IMR-90 (cell line): Measurements from ENCODE around the gene SPATA3. TPM values are rescaled to one million over a fixed set of nuclear protein-coding genes. Genes with fewer than 3 reads are reported as not detected.

Experiments
- ATAC-seq: fragments of 200-7000 bp; cut with Tn5 transposase; 2 replicates; pipeline ENCODE4 v1.9.1; 2020; ENCODE audit warnings: low read depth, mild to moderate bottlenecking, moderate library complexity
- BruUV-seq: library from RNA; stranded (reverse); fragments of 400-500 nt; replicated peaks from 2 replicates; lab custom pipeline; 2021; lab: Mats Ljungman, UMichigan
- CTCF ChIA-PET: fragments of 300-600 bp; formaldehyde crosslinking; extraction: SDS; loops from one replicate; lab custom pipeline; 2021; ENCODE audit warnings: antibody characterized with exemption; lab: Yijun Ruan, JAX
- POLR2A ChIA-PET: fragments of 300-600 bp; sonication (Branson Sonifier 250); formaldehyde crosslinking; loops from one replicate; lab custom pipeline; 2022; ENCODE audit warnings: antibody characterized with exemption; ENCODE audit not compliant: unreplicated experiment; lab: Charles Lee
- DNase-seq: peaks from one replicate; pipeline ENCODE4 v3.0.0; 2013
- H2AFZ ChIP-seq: replicated peaks from 2 replicates; pipeline ENCODE3; 2013; ENCODE audit warnings: low read length, mild to moderate bottlenecking; ENCODE audit not compliant: poor library complexity
- H2AK5ac ChIP-seq: 2 replicates; pipeline ENCODE4 v1.6.1; 2013; ENCODE audit warnings: low read depth, low read length, inconsistent platforms
- H2AK9ac ChIP-seq: replicated peaks from 2 replicates; pipeline ENCODE3; 2013; ENCODE audit warnings: mild to moderate bottlenecking, low read depth, low read length, moderate library complexity; ENCODE audit not compliant: poor library complexity
- H2BK120ac ChIP-seq: 2 replicates; pipeline ENCODE4 v1.6.1; 2013; ENCODE audit warnings: low read depth, low read length, inconsistent platforms
- H2BK15ac ChIP-seq: 3 replicates; pipeline ENCODE4 v1.6.1; 2013; ENCODE audit warnings: low read depth, low read length, inconsistent platforms
- H2BK20ac ChIP-seq: 2 replicates; pipeline ENCODE4 v1.6.1; 2013; ENCODE audit warnings: low read depth, mild to moderate bottlenecking, inconsistent platforms, low read length, moderate library complexity
- H2BK5ac ChIP-seq: 2 replicates; pipeline ENCODE4 v1.6.1; 2013; ENCODE audit warnings: mild to moderate bottlenecking, low read depth, low read length, inconsistent platforms; ENCODE audit not compliant: poor library complexity, severe bottlenecking
- H3K14ac ChIP-seq: replicated peaks from 2 replicates; pipeline ENCODE4 v1.6.1; 2013; ENCODE audit warnings: low read depth, low read length, inconsistent platforms
- H3K18ac ChIP-seq: 2 replicates; pipeline ENCODE4 v1.6.1; 2013; ENCODE audit warnings: low read depth, low read length, control low read depth
- H3K23ac ChIP-seq: 2 replicates; pipeline ENCODE4 v1.6.1; 2013; ENCODE audit warnings: low read depth, low read length, inconsistent platforms
- H3K27ac ChIP-seq: 2 replicates; pipeline ENCODE4 v1.5.1; 2013; ENCODE audit warnings: mild to moderate bottlenecking, control low read depth, low read length; ENCODE audit not compliant: insufficient read depth
- H3K27me3 ChIP-seq: 2 replicates; pipeline ENCODE4 v1.6.1; 2013; ENCODE audit warnings: low read length; ENCODE audit not compliant: control insufficient read depth, insufficient read depth
- H3K36me3 ChIP-seq: 2 replicates; pipeline ENCODE4 v1.6.1; 2013; ENCODE audit warnings: low read length, mixed read lengths; ENCODE audit not compliant: control insufficient read depth, insufficient read depth
- H3K4ac ChIP-seq: 2 replicates; pipeline ENCODE4 v1.6.1; 2013; ENCODE audit warnings: low read depth, low read length, inconsistent platforms
- H3K4me1 ChIP-seq: 2 replicates; pipeline ENCODE4 v1.6.1; 2013; ENCODE audit warnings: low read length, mixed read lengths; ENCODE audit not compliant: control insufficient read depth, insufficient read depth
- H3K4me2 ChIP-seq: 2 replicates; pipeline ENCODE4 v1.6.1; 2013; ENCODE audit warnings: low read depth, mild to moderate bottlenecking, control low read depth, low read length, moderate library complexity
- H3K4me3 ChIP-seq: 2 replicates; pipeline ENCODE4 v1.5.1; 2013; ENCODE audit warnings: low read depth, mild to moderate bottlenecking, control low read depth, low read length, moderate library complexity; ENCODE audit not compliant: insufficient read depth
- H3K56ac ChIP-seq: 2 replicates; pipeline ENCODE4 v1.6.1; 2013; ENCODE audit warnings: low read length, inconsistent platforms; ENCODE audit not compliant: insufficient read depth; ENCODE audit errors: extremely low read depth
- H3K79me1 ChIP-seq, 2 experiments: 2 replicates each; pipeline ENCODE4 v1.6.1; 2013; ENCODE audit warnings: low read length in 2 of 2, inconsistent platforms in 1 of 2, low read depth in 1 of 2
- H3K9ac ChIP-seq: 2 replicates; pipeline ENCODE4 v1.6.1; 2013; ENCODE audit warnings: low read depth, low read length, control low read depth
- H3K9me1 ChIP-seq: 2 replicates; pipeline ENCODE4 v1.6.1; 2013; ENCODE audit warnings: low read length, inconsistent platforms; ENCODE audit not compliant: insufficient read depth
- H3K9me3 ChIP-seq: 2 replicates; pipeline ENCODE4 v1.6.1; 2013; ENCODE audit warnings: low read length; ENCODE audit not compliant: control insufficient read depth, insufficient read depth
- H4K20me1 ChIP-seq: 2 replicates; pipeline ENCODE4 v1.6.1; 2013; ENCODE audit warnings: low read length, inconsistent platforms; ENCODE audit not compliant: insufficient read depth
- H4K5ac ChIP-seq: 2 replicates; pipeline ENCODE4 v1.6.1; 2013; ENCODE audit warnings: mild to moderate bottlenecking, low read depth, low read length, control low read depth
- H4K8ac ChIP-seq, 2 experiments: 2 replicates each; pipeline ENCODE4 v1.6.1; 2013; ENCODE audit warnings: low read depth in 2 of 2, low read length in 2 of 2, control low read depth in 1 of 2, inconsistent platforms in 1 of 2
- H4K91ac ChIP-seq: 2 replicates; pipeline ENCODE4 v1.6.1; 2013; ENCODE audit warnings: low read depth, low read length, inconsistent platforms; ENCODE audit not compliant: insufficient read depth
- BHLHE40 ChIP-seq: fragments of 150-350 bp; IDR thresholded peaks from 2 replicates; pipeline ENCODE4 v1.6.1; 2016; ENCODE audit warnings: mild to moderate bottlenecking, low read depth, low read length
- CEBPB ChIP-seq: IDR thresholded peaks from 2 replicates; pipeline ENCODE4 v1.6.1; 2012; ENCODE audit warnings: low read depth, low read length, improper control_type of control experiment
- CTCF ChIP-seq: conservative IDR thresholded peaks from 2 replicates; pipeline ENCODE4 v1.5.1; 2012; ENCODE audit warnings: mild to moderate bottlenecking, low read depth, low read length, improper control_type of control experiment
- ELK1 ChIP-seq: fragments of 150-350 bp; IDR thresholded peaks from 2 replicates; pipeline ENCODE4 v1.6.1; 2016; ENCODE audit warnings: low read depth, mild to moderate bottlenecking, low read length, moderate library complexity, borderline replicate concordance
- MAZ ChIP-seq: IDR thresholded peaks from 2 replicates; pipeline ENCODE4 v1.6.1; 2012; ENCODE audit warnings: low read depth, mild to moderate bottlenecking, low read length, improper control_type of control experiment, moderate library complexity, borderline replicate concordance
- MXI1 ChIP-seq: IDR thresholded peaks from 2 replicates; pipeline ENCODE4 v1.6.1; 2012; ENCODE audit warnings: low read depth, mild to moderate bottlenecking, low read length, moderate library complexity, borderline replicate concordance
- NFE2L2 ChIP-seq: fragments of 150-350 bp; IDR thresholded peaks from 2 replicates; pipeline ENCODE4 v1.6.1; 2016; ENCODE audit warnings: low read depth, mild to moderate bottlenecking, low read length
- POLR2A ChIP-seq: IDR thresholded peaks from 2 replicates; pipeline ENCODE4 v1.6.1; 2012; ENCODE audit warnings: mild to moderate bottlenecking, low read depth, low read length
- RAD21 ChIP-seq: IDR thresholded peaks from 2 replicates; pipeline ENCODE4 v1.6.1; 2012; ENCODE audit warnings: low read length, improper control_type of control experiment
- RCOR1 ChIP-seq: IDR thresholded peaks from 2 replicates; pipeline ENCODE4 v1.6.1; 2012; ENCODE audit warnings: mild to moderate bottlenecking, low read length, improper control_type of control experiment; ENCODE audit not compliant: insufficient replicate concordance
- SMC3 ChIP-seq: fragments of 150-350 bp; IDR thresholded peaks from 2 replicates; pipeline ENCODE4 v1.6.1; 2016; ENCODE audit warnings: low read depth, mild to moderate bottlenecking, antibody characterized with exemption, low read length, moderate library complexity
- WGBS, 2 experiments: methylation state at CpG; one replicate each; pipeline versions ENCODE4 v1.1.5 to v1.1.7; 2013; ENCODE audit warnings: missing lambda C conversion rate in 2 of 2; ENCODE audit not compliant: insufficient read length in 1 of 2; ENCODE audit errors: extremely low coverage in 2 of 2; 5-methylcytosine and 5-hydroxymethylcytosine counted together
- dilution Hi-C: fragments of 300-500 bp; cut with HindIII; formaldehyde crosslinking; loops from one replicate; pipeline ENCODE4 v1.14.3; 2018; ENCODE audit warnings: low sequenced_read_pairs; ENCODE audit not compliant: unreplicated experiment
- in situ Hi-C: fragments of 300-500 bp; cut with MboI; formaldehyde crosslinking; loops from 3 replicates; pipeline ENCODE4 v1.14.3; 2019; ENCODE audit warnings: low sequenced_read_pairs, inconsistent platforms, mixed read lengths
- intact Hi-C: fragments of 100-400 bp; cut with micrococcal nuclease; formaldehyde crosslinking; loops from 2 replicates; pipeline ENCODE4 v1.10.0; 2022
- polyA plus RNA-seq, 3 experiments: library from polyadenylated mRNA; depleted of rRNA; stranded (reverse); fragments of >200 nt; gene quantifications; 2 replicates each; pipeline ENCODE4 v1.2.3, GENCODE V29; 2012; ENCODE audit warnings: low replicate concordance in 1 of 3
- total RNA-seq: library from RNA; depleted of rRNA; stranded (reverse); fragments of >200 nt; gene quantifications from 2 replicates; pipeline ENCODE4 v1.2.3, GENCODE V29; 2012

SPATA3 gene
- total and polyA plus RNA-seq, 2 of the 4 experiments (the other 2 are of a cell fraction): not detected

DNA sequence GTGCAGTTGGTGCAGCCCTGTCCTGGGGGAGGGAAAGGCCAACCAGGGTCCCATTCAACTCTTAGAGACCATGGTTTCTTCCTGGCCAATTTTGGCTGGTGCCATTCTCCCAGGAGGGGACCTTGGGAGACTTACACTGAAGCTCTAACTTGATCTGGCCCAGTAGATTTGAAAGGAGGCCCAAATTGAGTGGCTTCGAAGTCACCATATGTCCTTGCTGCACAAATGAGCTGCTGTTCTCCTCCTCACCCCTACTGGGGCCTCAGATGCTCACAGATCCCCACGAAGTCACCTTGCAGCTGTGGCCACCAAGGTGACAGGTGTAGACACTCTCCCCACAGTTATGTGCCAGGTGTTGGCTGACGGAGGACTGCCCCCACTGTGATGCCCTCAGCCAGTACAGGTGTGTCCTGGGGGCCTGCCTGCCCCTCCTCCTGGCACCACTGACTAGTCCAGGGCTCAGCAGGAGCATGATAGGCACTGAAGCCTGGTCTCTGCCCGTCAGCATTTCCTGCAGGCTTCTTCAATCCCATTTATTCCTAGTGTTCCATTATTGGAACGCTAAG is 36.7 kb downstream of the SPATA3 start:
- H4K91ac ChIP-seq: no peak overlapping the region
- no peak overlapping the region for H2BK15ac ChIP-seq
- ChIA-PET CTCF (no interaction called here), POLR2A (no interaction called here)
- H3K4me1 ChIP-seq: no peaks in the 10 kb centered on the region
- no peak overlapping the region for H3K18ac ChIP-seq
- H4K5ac ChIP-seq: no peak overlapping the region
- no peaks in the 10 kb centered on the region for H3K79me1 ChIP-seq
- H2AK5ac ChIP-seq: no peak overlapping the region
- H3K56ac ChIP-seq: no peak overlapping the region
- H3K9me1 ChIP-seq: 0 out of 2 replicates have a peak, but pooled peaks cover 2% of the 10 kb centered on the region
- ATAC-seq: no peak
- H3K27me3 ChIP-seq: peaks cover 52% of the 10 kb centered on the region
- 0% methylated on average over 1 of the region's 5 CpGs; no CpG with 5 or more reads in 1 of the 2 experiments for WGBS, 2 experiments
- H2BK20ac ChIP-seq: no peak overlapping the region
- H2BK120ac ChIP-seq: no peak overlapping the region
- TF ChIP-seq CTCF (no peak), POLR2A (no peak), ELK1 (no peak), SMC3 (no peak), RCOR1 (no peak), CEBPB (no peak), BHLHE40 (no peak), MAZ (no peak), NFE2L2 (no peak), MXI1 (no peak), RAD21 (no peak)
- H3K14ac ChIP-seq: no peak overlapping the region
- dilution Hi-C loops (no loop called here), in situ Hi-C loops (no loop called here), intact Hi-C loops (no loop called here)
- no peak for DNase-seq
- H2BK5ac ChIP-seq: no peak overlapping the region
- peaks cover 2% of the 10 kb centered on the region; the same call in 1 of the 2 replicates for H3K9me3 ChIP-seq
- no peaks in the 10 kb centered on the region for H3K36me3 ChIP-seq
- no peak overlapping the region for H3K9ac ChIP-seq
- no peak overlapping the region for H3K4ac ChIP-seq
- H3K27ac ChIP-seq: no peak overlapping the region
- no peak overlapping the region for H3K4me3 ChIP-seq
- H4K20me1 ChIP-seq: no peaks in the 10 kb centered on the region
- no peak overlapping the region for H3K23ac ChIP-seq
- H3K4me2 ChIP-seq: no peak overlapping the region
- BruUV-seq: no TSS peak
- no peak overlapping the region for H4K8ac ChIP-seq
- H2AFZ ChIP-seq: no peak overlapping the region
- H2AK9ac ChIP-seq: no peak overlapping the region
